GM12878 (cell line): ENCODE data around the gene CCDC63. TPM values are rescaled to one million over a fixed set of nuclear protein-coding genes. Genes with fewer than 3 reads are reported as not detected.

ENCODE experiments used
- ATAC-seq: fragments of 200-7000 bp; cut with Tn5 transposase; 3 replicates; pipeline ENCODE4 v1.9.1; 2020; ENCODE audit warnings: mild to moderate bottlenecking, moderate library complexity
- BruUV-seq: library from RNA; stranded (reverse); fragments of 400-500 nt; replicated peaks from 2 replicates; lab custom pipeline; 2021; lab: Mats Ljungman, UMichigan
- CTCF ChIA-PET: fragments of 300-600 bp; sonication (Branson Sonifier 250); formaldehyde crosslinking; extraction: SDS; loops from one replicate; lab custom pipeline; 2021; ENCODE audit warnings: inconsistent platforms; lab: Yijun Ruan, JAX
- POLR2A ChIA-PET: fragments of 350-600 bp; formaldehyde crosslinking; extraction: SDS; loops from one replicate; lab custom pipeline; 2021; ENCODE audit warnings: inconsistent platforms; lab: Charles Lee
- RAD21 ChIA-PET: fragments of 300-600 bp; sonication (Branson Sonifier 250); formaldehyde crosslinking; loops from one replicate; lab custom pipeline; 2023; ENCODE audit warnings: antibody characterized with exemption; ENCODE audit not compliant: unreplicated experiment; lab: Charles Lee
- SMC1A ChIA-PET: fragments of 300-600 bp; sonication (Branson Sonifier 250); formaldehyde crosslinking; loops from one replicate; lab custom pipeline; 2023; ENCODE audit not compliant: unreplicated experiment, uncharacterized antibody; lab: Charles Lee
- DNase-seq: peaks from one replicate; pipeline ENCODE4 v3.0.0-alpha.2; 2011; ENCODE audit warnings: low read depth, low spot score
- FAIRE-seq: peaks from 3 replicates; lab custom pipeline; 2011; peaks lifted over from hg19 to GRCh38; lab: Jason Lieb, UNC
- H2AFZ ChIP-seq: 2 replicates; pipeline ENCODE4 v1.6.0; 2011; ENCODE audit warnings: low read depth, low read length, control low read depth; ENCODE audit not compliant: control insufficient read depth
- H3K27ac ChIP-seq: 2 replicates; pipeline ENCODE4 v1.5.1; 2011; ENCODE audit warnings: control low read depth; ENCODE audit not compliant: control insufficient read depth, insufficient read depth
- H3K27me3 ChIP-seq, 2 experiments: replicated peaks in 1 of 2; 2 replicates each; pipeline versions ENCODE4 v1.6.0 to v1.6.1; 2011; ENCODE audit warnings: low read length in 1 of 2; ENCODE audit not compliant: control insufficient read depth in 2 of 2, insufficient read depth in 2 of 2
- H3K36me3 ChIP-seq, 2 experiments: 2 replicates each; pipeline ENCODE4 v1.5.1; 2011; ENCODE audit warnings: low read length in 1 of 2; ENCODE audit not compliant: control insufficient read depth in 2 of 2, insufficient read depth in 2 of 2
- H3K4me1 ChIP-seq: 2 replicates; pipeline ENCODE4 v1.6.1; 2011; ENCODE audit warnings: mild to moderate bottlenecking, low read length, moderate library complexity, mixed read lengths; ENCODE audit not compliant: control insufficient read depth, insufficient read depth
- H3K4me2 ChIP-seq: 2 replicates; pipeline ENCODE4 v1.6.0; 2011; ENCODE audit warnings: control low read depth; ENCODE audit not compliant: control insufficient read depth, insufficient read depth
- H3K4me3 ChIP-seq: fragments of 200-600 bp; sonication (generic); 2 replicates; pipeline ENCODE4 v1.5.1; 2016
- H3K79me2 ChIP-seq: 2 replicates; pipeline ENCODE4 v1.6.0; 2011; ENCODE audit warnings: low read length; ENCODE audit not compliant: control insufficient read depth, insufficient read depth
- H3K9ac ChIP-seq: 2 replicates; pipeline ENCODE4 v1.8.0; 2011; ENCODE audit warnings: low read length, control low read depth, mixed read lengths; ENCODE audit not compliant: control insufficient read depth, insufficient read depth
- H3K9me3 ChIP-seq: replicated peaks from 3 replicates; pipeline ENCODE4 v1.5.1; 2011; ENCODE audit warnings: mild to moderate bottlenecking, low read length; ENCODE audit not compliant: control insufficient read depth, insufficient read depth
- H4K20me1 ChIP-seq: 2 replicates; pipeline ENCODE4 v1.6.0; 2011; ENCODE audit not compliant: control insufficient read depth, insufficient read depth
- ATF7 ChIP-seq: fragments of 450-650 bp; IDR thresholded peaks from 2 replicates; pipeline ENCODE4 v1.6.1; 2016; ENCODE audit warnings: low read depth, mild to moderate bottlenecking
- BCL3 ChIP-seq: IDR thresholded peaks from 2 replicates; pipeline ENCODE4 v1.6.1; 2011; ENCODE audit warnings: borderline replicate concordance, low read depth, mild to moderate bottlenecking, moderate library complexity, low read length; ENCODE audit not compliant: insufficient read depth, poor library complexity, severe bottlenecking
- BHLHE40 ChIP-seq, 2 experiments: fragments of 450-650 bp in 1 of 2; IDR thresholded peaks; 2 replicates each; pipeline ENCODE4 v1.6.1; 2011 to 2017; ENCODE audit warnings: low read depth in 2 of 2, borderline replicate concordance in 1 of 2, improper control_type of control experiment in 1 of 2, low read length in 1 of 2, mild to moderate bottlenecking in 1 of 2
- EGR1 ChIP-seq, 2 experiments: IDR thresholded peaks; 1 replicate in 1 of 2; 2 replicates in 1 of 2; pipeline ENCODE4 v1.6.1; 2011 to 2012; ENCODE audit warnings: low read depth in 2 of 2, low read length in 2 of 2, borderline replicate concordance in 1 of 2, mild to moderate bottlenecking in 1 of 2, moderate library complexity in 1 of 2
- MYC ChIP-seq: IDR thresholded peaks from 2 replicates; pipeline ENCODE4 v1.6.1; 2011; ENCODE audit warnings: mild to moderate bottlenecking, low read length, moderate library complexity, inconsistent platforms; ENCODE audit not compliant: insufficient read depth, insufficient replicate concordance, insufficient read length, severe bottlenecking
- NR2F1 ChIP-seq: fragments of 450-650 bp; conservative IDR thresholded peaks from 2 replicates; pipeline ENCODE4 v1.6.1; 2017; ENCODE audit warnings: mild to moderate bottlenecking
- NRF1 ChIP-seq: conservative IDR thresholded peaks from 2 replicates; pipeline ENCODE4 v1.6.1; 2011; ENCODE audit warnings: mild to moderate bottlenecking, low read depth, low read length, improper control_type of control experiment
- PBX3 ChIP-seq: IDR thresholded peaks from 2 replicates; pipeline ENCODE4 v1.6.1; 2011; ENCODE audit warnings: mild to moderate bottlenecking, low read depth, low read length, moderate library complexity; ENCODE audit not compliant: insufficient replicate concordance
- POLR2AphosphoS2 ChIP-seq: IDR thresholded peaks from 2 replicates; pipeline ENCODE4 v1.6.1; 2011; ENCODE audit warnings: low read depth, mild to moderate bottlenecking, low read length, improper control_type of control experiment, moderate library complexity
- SREBF1 ChIP-seq: IDR thresholded peaks from 2 replicates; pipeline ENCODE4 v1.6.1; 2012; ENCODE audit warnings: mild to moderate bottlenecking, low read length
- STAT1 ChIP-seq: fragments of 450-650 bp; conservative IDR thresholded peaks from 2 replicates; pipeline ENCODE4 v1.6.1; 2014; ENCODE audit warnings: antibody characterized with exemption, mild to moderate bottlenecking
- WRNIP1 ChIP-seq: IDR thresholded peaks from 2 replicates; pipeline ENCODE4 v1.6.1; 2011; ENCODE audit warnings: low read depth, low read length, improper control_type of control experiment, borderline replicate concordance
- ZBTB4 ChIP-seq: fragments of 450-650 bp; formaldehyde crosslinking; IDR thresholded peaks from 2 replicates; pipeline ENCODE4 v1.4.0; 2022; ENCODE audit warnings: mild to moderate bottlenecking, moderate library complexity
- ZNF207 ChIP-seq: fragments of 450-650 bp; IDR thresholded peaks from 2 replicates; pipeline ENCODE4 v1.6.1; 2014; ENCODE audit warnings: antibody characterized with exemption, mild to moderate bottlenecking, borderline replicate concordance
- WGBS: methylation state at CpG from one replicate; pipeline ENCODE4 v1.1.6; 2016; ENCODE audit warnings: low lambda C conversion rate; ENCODE audit not compliant: insufficient replicate concordance, insufficient coverage; ENCODE audit errors: missing lambda C conversion rate; 5-methylcytosine and 5-hydroxymethylcytosine counted together
- in situ Hi-C: fragments of 300-500 bp; cut with MboI; formaldehyde crosslinking; loops from 9 replicates; pipeline ENCODE4 v1.14.3; 2018; ENCODE audit warnings: mixed read lengths
- intact Hi-C: fragments of 100-400 bp; cut with micrococcal nuclease; formaldehyde crosslinking; loops from one replicate; pipeline ENCODE4 v1.14.2; 2022; ENCODE audit not compliant: unreplicated experiment
- polyA plus RNA-seq, 11 experiments: library from polyadenylated mRNA; depleted of rRNA in 4 of 11; unstranded in 6 of 11; stranded (reverse) in 5 of 11; fragments of >200 nt; fragmentation: Nextera tagmentation in 4 of 11; fragmentation: Illumina TruSeq in 1 of 11; extraction: Ambion mirVana in 4 of 11; extraction: Trizol in 1 of 11; gene quantifications; 1 replicate in 1 of 11; 2 replicates in 10 of 11; pipeline versions ENCODE4 v1.2.1 to v1.2.3, GENCODE V29; 2011 to 2016; ENCODE audit warnings: inconsistent platforms in 2 of 11, missing spikeins in 2 of 11, low read depth in 1 of 11
- total RNA-seq, 4 experiments: library from RNA; depleted of rRNA in 3 of 4; stranded (reverse); fragments of >200 nt in 3 of 4; fragmentation: Illumina TruSeq in 1 of 4; extraction: Trizol in 1 of 4; gene quantifications; 2 replicates each; pipeline versions ENCODE4 v1.2.1 to v1.2.3, GENCODE V29; 2013 to 2021

Gene CCDC63
- total and polyA plus RNA-seq, 10 of the 15 experiments (the other 5 are each of a cell fraction or from before 2014, with no cell fraction given) = not detected

- no peak overlapping the region for H2AFZ ChIP-seq
- BruUV-seq = no TSS peak
- ATAC-seq (no peak), DNase-seq (peak; percentile 2), FAIRE-seq (no peak)
- SMC1A ChIA-PET = interaction anchor here (1.0 to 2.0 kb wide), 8 partner anchors 9 to 373 kb away, joined by 3 to 7 read pairs (median 4); partner anchors contain the start of gene ARPC3
- no peaks in the 10 kb centered on the region for H3K27me3 ChIP-seq
- H3K79me2 ChIP-seq = no peaks in the 10 kb centered on the region
- RAD21 ChIA-PET = interaction anchor here (0.6 to 0.7 kb wide), 2 partner anchors 52 to 217 kb away, joined by 3 read pairs; no protein-coding TSS in a partner anchor
- POLR2A ChIA-PET = interaction anchor here (0.5 to 0.6 kb wide), 2 partner anchors 17 to 359 kb away, joined by 3 to 8 read pairs; no protein-coding TSS in a partner anchor
- no peak overlapping the region for H3K9ac ChIP-seq
- no peaks in the 10 kb centered on the region for H4K20me1 ChIP-seq
- intact Hi-C loops (no loop called here), in situ Hi-C loops (no loop called here)
- no peak overlapping the region for H3K27ac ChIP-seq
- H3K4me3 ChIP-seq = no peak overlapping the region
- H3K9me3 ChIP-seq = no peaks in the 10 kb centered on the region
- 43% methylated on average over 10 of the region's 10 CpGs for WGBS
- H3K4me2 ChIP-seq = no peak overlapping the region
- CTCF ChIA-PET = interaction anchor here (1.1 to 1.6 kb wide), 4 partner anchors 118 to 310 kb away, joined by 3 to 5 read pairs (median 4); no protein-coding TSS in a partner anchor
- H3K4me1 ChIP-seq = peaks cover 10% of the 10 kb centered on the region; the same call in 1 of the 2 replicates
- no peaks in the 10 kb centered on the region for H3K36me3 ChIP-seq
- TF ChIP-seq SREBF1 (no peak), ZNF207 (no peak), ZBTB4 (CRISPR knock-in tag) (no peak), POLR2AphosphoS2 (no peak), MYC (no peak), NR2F1 (peak; percentile 38; the same call in 1 of the 2 replicates), PBX3 (no peak), ATF7 (no peak), NRF1 (no peak), STAT1 (no peak), WRNIP1 (no peak), BHLHE40 (IDR thresholded peaks at IDR 0.05; ENCODE audit: borderline replicate concordance in 1 of 2, low read depth in 2 of 2, low read length in 1 of 2) (peak; percentile 42 to 78; a peak in 3 of 4 replicates), BCL3 (no peak), EGR1 (IDR thresholded peaks at IDR 0.05; ENCODE audit: borderline replicate concordance in 1 of 2, low read depth in 2 of 2, low read length in 2 of 2) (no peak)
Measured at GRCh38 chr12:110822821-110823415, 23.9 kb upstream of the CCDC63 start.
